Head of caudate nucleus (tissue), 42 donors: ENCODE data around the gene AHCY.

Experiments used
- DNase-seq, 42 donors: peaks; one replicate each; pipeline versions ENCODE4 v3.0.0 to v3.0.0-alpha.2; 2020 to 2021; ENCODE audit warnings: mixed read lengths in 7 of 42
- intact Hi-C: fragments of 100-400 bp; cut with DNase I; formaldehyde crosslinking; loops from one replicate; pipeline ENCODE4 v1.15.0; 2022

AHCY gene

GRCh38 chr20:34240693-34241615 is 62.2 kb downstream of the AHCY start, which contains the start of gene ASIP:
TSS of gene ASIP (plus strand) at chr20:34241423. CDS start at chr20:34260375, 18,952 bp downstream.
- no peak for DNase-seq
- intact Hi-C loops: no loop called here

GRCh38 chr20:34240121-34240520 is 63.0 kb downstream of the AHCY start:
- no peak for DNase-seq
- intact Hi-C loops: no loop called here

DNA sequence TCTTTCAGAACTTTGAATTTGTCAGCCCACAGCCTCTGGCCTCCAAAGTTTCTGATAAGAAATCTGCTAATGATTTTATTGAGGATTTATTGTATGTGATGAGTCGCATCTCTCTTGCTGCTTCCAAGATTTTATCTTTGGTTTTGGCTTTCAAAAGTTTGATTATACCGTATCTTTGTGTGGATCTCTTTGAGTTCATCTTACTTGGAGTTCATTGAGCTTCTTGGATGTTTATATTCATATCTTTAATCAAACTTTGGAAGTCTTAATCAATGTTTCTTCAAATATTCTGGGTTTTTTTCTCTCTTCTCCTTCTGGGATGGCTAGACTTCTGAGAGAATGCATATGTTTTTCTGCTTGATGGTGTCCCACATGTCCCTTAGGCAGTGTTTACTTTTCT is 65.2 kb downstream of the AHCY start:
- no peak for DNase-seq
- intact Hi-C loops: no loop called here

- intact Hi-C loops: no loop called here
- DNase-seq: no peak
Measured at GRCh38 chr20:34235875-34236274, 67.3 kb downstream of the AHCY start.

DNA sequence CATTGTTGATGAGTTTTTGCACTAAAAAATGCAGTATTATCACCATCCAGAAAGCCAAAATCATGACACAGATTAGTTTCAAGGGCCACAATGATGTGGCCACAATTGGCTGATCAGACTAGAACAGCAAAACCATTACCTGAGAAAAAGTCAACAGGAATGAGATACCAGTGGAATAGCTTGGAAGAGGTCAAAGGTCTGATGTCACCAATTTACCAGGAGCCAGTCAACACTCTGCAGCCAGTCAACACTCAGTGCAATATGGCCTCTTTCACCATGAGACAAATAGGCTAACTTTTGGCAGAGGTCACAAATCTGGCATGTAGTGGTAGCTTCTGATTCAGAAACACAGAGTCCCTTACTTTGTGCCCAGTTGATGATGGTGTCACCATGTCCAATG is 69.5 kb downstream of the AHCY start:
- intact Hi-C loops: no loop called here
- DNase-seq: no peak

- intact Hi-C loops: no loop called here
- no peak for DNase-seq
Measured at GRCh38 chr20:34232494-34233087, 70.6 kb downstream of the AHCY start.

- DNase-seq: no peak
- intact Hi-C loops: no loop called here
Measured at GRCh38 chr20:34231634-34232033, 71.5 kb downstream of the AHCY start.
